IPS-18a (cell line): Measurements from ENCODE around the gene XAB2.

Experiments used
- H3K27ac ChIP-seq: one replicate; pipeline ENCODE4 v1.5.1; 2013; ENCODE audit warnings: low read length
- H3K27me3 ChIP-seq: one replicate; pipeline ENCODE4 v1.6.1; 2013; ENCODE audit warnings: mild to moderate bottlenecking, low read length; ENCODE audit not compliant: control insufficient read depth, insufficient read depth
- H3K36me3 ChIP-seq: one replicate; pipeline ENCODE4 v1.6.1; 2013; ENCODE audit warnings: low read depth, low read length; ENCODE audit not compliant: control insufficient read depth
- H3K4me1 ChIP-seq: one replicate; pipeline ENCODE4 v1.6.1; 2013; ENCODE audit warnings: low read depth, low read length; ENCODE audit not compliant: control insufficient read depth
- H3K4me3 ChIP-seq: one replicate; pipeline ENCODE4 v1.5.1; 2013; ENCODE audit warnings: low read length
- H3K9ac ChIP-seq: one replicate; pipeline ENCODE4 v1.6.1; 2013; ENCODE audit warnings: mild to moderate bottlenecking, low read length, moderate library complexity
- H3K9me3 ChIP-seq: one replicate; pipeline ENCODE4 v1.6.1; 2013; ENCODE audit warnings: low read depth, low read length; ENCODE audit not compliant: control insufficient read depth

The XAB2 gene

GRCh38 chr19:7625763-7626372, 3.5 kb downstream of the XAB2 start:
- Histone ChIP-seq H3K27me3 (no peaks in the 10 kb centered on the region), H3K4me1 (peaks cover 4% of the 10 kb centered on the region), H3K36me3 (peaks cover 19% of the 10 kb centered on the region), H3K27ac (no peak overlapping the region), H3K4me3 (no peak overlapping the region), H3K9ac (no peak overlapping the region), H3K9me3 (no peaks in the 10 kb centered on the region)

GRCh38 chr19:7624810-7625209, 4.5 kb downstream of the XAB2 start:
- Histone ChIP-seq H3K9me3 (no peaks in the 10 kb centered on the region), H3K4me1 (no peaks in the 10 kb centered on the region), H3K4me3 (no peak overlapping the region), H3K9ac (no peak overlapping the region), H3K27me3 (no peaks in the 10 kb centered on the region), H3K27ac (no peak overlapping the region), H3K36me3 (peaks cover 29% of the 10 kb centered on the region)

GRCh38 chr19:7623725-7624603, 5.4 kb downstream of the XAB2 start:
- H3K36me3 ChIP-seq, result peaks cover 32% of the 10 kb centered on the region
- no peaks in the 10 kb centered on the region for H3K9me3 ChIP-seq

DNA sequence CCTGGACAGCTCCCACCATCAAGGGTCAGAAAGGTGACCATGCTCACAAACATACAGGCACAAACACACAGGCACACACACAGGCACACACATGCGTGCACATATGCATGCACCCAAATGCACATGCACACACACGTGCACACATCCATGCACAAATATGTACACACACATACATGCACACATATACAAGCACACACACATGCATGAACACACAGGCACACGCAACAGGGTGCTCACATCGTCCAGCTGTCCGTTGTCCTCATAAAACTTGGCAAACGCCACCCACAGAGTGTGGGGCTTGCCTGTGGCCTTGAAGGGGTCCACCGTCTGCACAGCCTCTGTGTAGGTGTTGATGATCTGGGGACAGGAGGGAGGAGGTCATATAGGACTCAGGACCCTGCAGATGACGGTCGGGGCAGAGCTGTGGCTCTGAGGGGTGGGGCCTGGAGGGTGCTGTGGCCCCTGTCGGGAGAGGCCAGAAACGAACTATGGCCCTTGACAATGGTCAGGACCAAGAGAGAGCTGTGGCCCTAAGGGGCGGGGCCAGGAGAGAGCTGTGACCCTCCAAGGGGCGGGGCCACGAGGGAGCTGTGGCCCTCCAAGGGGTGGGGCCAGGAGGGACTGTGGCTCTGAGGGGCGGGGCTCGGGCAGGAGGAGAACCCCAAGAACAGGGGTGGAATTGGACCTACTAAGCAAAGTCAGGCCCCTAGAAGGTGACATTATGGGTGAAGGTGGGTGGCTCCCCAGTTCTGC, 6.2 kb downstream of the XAB2 start:
- H3K4me3 ChIP-seq, result no peak overlapping the region
- H3K36me3 ChIP-seq, result peaks cover 32% of the 10 kb centered on the region
- no peaks in the 10 kb centered on the region for H3K4me1 ChIP-seq
- H3K27ac ChIP-seq, result no peak overlapping the region
- H3K27me3 ChIP-seq, result no peaks in the 10 kb centered on the region
- no peaks in the 10 kb centered on the region for H3K9me3 ChIP-seq
- H3K9ac ChIP-seq, result no peak overlapping the region

More at GRCh38 chr19:7623725-7624603, 5.4 kb downstream of the XAB2 start:
- no peak overlapping the region for H3K4me3 ChIP-seq
- no peak overlapping the region for H3K9ac ChIP-seq
- no peaks in the 10 kb centered on the region for H3K4me1 ChIP-seq
- H3K27ac ChIP-seq, result no peak overlapping the region
- no peaks in the 10 kb centered on the region for H3K27me3 ChIP-seq

DNA sequence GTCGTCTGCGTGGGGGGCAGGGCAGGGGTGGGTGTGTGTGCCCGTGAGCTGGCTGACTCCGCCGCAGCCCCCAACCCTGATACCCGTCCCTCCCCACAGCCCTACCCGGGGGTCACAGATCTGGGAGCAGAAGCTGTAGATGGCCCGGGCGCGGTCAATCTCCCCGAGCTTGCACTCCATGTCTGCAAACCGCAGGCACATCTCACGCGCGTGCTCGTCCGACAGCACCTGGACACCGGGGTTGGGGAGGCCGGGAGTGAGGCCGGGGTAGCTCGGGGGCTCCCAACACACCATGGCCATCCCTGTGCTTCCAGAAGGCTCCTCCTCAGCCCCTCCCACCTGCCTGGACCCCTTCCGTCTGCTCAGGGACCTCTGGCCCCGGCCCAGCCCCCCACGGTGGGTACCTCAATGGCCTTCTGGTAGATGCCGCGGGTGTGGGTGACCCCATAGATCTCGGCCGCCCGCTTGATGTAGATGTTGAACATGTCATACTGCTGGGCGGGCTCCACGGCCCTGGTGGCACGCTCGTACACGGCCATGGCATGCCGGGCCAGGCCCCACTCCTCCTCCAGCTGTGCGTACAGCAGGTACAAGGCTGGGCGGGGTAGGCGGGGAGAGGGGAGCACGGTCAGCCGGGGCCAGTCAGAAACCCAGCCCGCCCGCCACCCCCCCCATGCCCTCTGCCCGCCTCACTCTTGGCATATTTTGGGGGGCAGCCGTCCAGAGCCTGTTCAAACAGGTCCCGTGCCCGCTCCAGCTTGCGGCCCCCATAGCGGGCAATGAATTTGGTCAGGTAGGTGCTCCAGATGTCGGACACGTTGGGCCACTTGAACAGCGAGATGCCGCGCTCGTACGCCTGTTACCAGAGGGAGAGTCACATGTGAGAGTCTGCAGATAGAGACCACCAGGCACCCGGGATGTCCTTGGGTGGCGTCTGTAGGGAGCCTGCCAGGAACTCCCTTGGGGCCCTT, 8.6 kb downstream of the XAB2 start:
- Histone ChIP-seq H3K4me3 (no peak overlapping the region), H3K36me3 (peaks cover 39% of the 10 kb centered on the region), H3K4me1 (no peaks in the 10 kb centered on the region), H3K9ac (no peak overlapping the region), H3K27me3 (no peaks in the 10 kb centered on the region), H3K27ac (no peak overlapping the region), H3K9me3 (no peaks in the 10 kb centered on the region)

GRCh38 chr19:7619671-7620441, 9.5 kb downstream of the XAB2 start:
- H3K27ac ChIP-seq, result no peak overlapping the region
- H3K36me3 ChIP-seq, result peaks cover 39% of the 10 kb centered on the region
- no peak overlapping the region for H3K9ac ChIP-seq
- no peaks in the 10 kb centered on the region for H3K9me3 ChIP-seq
- no peaks in the 10 kb centered on the region for H3K27me3 ChIP-seq
- no peaks in the 10 kb centered on the region for H3K4me1 ChIP-seq
- H3K4me3 ChIP-seq, result no peak overlapping the region

DNA sequence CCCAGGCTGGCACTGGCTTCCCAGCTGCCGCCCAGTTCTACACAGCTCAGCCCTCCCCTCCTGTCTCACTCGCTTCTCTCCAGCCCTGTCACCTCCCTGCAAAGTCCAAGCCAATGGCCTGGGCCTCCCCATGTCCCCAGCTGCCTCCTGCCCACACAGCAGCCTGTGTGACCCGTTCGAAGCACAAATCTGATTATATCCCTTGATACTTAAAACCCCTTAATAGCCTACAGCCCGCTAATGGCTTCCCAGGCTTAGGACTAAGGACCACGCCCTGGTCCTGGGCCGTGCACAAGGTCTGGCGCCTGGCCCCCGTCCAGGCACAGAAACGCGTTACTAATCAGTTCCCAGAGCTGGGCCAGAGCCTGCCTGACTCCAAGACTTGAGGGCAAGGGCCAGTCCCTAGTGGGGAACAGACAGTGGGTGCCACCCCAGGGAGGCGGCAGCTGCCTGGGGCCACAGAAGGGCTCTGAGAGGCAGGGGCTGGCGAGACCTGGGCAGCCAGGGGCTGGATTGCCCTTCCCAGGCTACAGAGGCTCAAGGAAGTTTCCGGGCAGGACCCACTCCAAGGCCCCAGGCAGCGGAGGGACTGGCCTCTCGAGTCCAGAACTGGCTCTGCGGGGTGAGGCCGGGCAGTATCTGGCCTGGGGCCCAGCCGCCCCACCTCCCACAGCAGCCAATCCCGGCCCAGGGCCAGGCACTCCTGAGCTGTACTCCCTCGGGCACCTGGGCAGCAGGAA, 10.4 kb downstream of the XAB2 start:
- Histone ChIP-seq H3K36me3 (peaks cover 39% of the 10 kb centered on the region), H3K27ac (no peak overlapping the region), H3K9ac (no peak overlapping the region)

DNA sequence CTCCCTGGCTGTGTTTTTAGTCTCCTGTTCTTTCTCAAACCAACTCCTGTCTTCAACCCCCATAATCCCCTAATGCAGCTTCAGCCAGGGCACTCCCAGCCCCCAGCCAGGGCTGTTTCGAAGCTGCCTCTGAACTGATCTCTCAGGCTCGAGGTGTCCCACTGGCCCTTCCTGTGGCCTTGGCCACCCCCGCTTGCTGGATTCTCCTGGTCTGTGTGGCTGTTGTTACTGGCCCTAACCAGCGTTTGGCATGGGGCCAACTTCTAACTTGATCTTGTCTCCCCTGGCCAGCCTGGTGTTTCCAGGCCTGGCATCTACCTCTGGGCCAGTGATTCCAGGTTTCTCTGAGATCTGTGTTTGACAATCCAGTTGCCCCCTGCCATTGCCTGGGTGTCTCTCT, 11.0 kb downstream of the XAB2 start:
- Histone ChIP-seq H3K27me3 (no peaks in the 10 kb centered on the region), H3K4me1 (no peaks in the 10 kb centered on the region), H3K9me3 (no peaks in the 10 kb centered on the region), H3K27ac (no peak overlapping the region), H3K36me3 (peaks cover 39% of the 10 kb centered on the region), H3K9ac (no peak overlapping the region), H3K4me3 (no peak overlapping the region)

More for the DNA sequence above, 10.4 kb downstream of the XAB2 start:
- no peaks in the 10 kb centered on the region for H3K27me3 ChIP-seq
- H3K4me3 ChIP-seq, result no peak overlapping the region
- H3K9me3 ChIP-seq, result no peaks in the 10 kb centered on the region
- no peaks in the 10 kb centered on the region for H3K4me1 ChIP-seq

DNA sequence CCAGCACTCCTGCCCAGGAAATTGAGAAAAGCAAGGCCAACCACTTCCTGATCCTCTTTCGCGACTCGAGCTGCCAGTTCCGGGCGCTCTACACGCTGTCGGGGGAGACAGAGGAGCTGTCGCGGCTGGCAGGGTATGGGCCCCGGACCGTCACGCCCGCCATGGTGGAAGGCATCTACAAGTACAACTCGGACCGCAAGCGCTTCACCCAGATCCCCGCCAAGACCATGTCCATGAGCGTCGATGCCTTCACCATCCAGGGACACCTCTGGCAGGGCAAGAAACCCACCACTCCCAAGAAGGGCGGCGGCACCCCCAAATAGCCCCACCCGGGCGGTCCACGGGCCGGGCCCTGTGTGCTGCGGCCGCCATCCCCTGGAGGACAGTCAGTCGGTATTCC, 11.6 kb downstream of the XAB2 start:
- Histone ChIP-seq H3K36me3 (peaks cover 35% of the 10 kb centered on the region), H3K9me3 (no peaks in the 10 kb centered on the region), H3K4me1 (no peaks in the 10 kb centered on the region), H3K27me3 (no peaks in the 10 kb centered on the region), H3K27ac (no peak overlapping the region), H3K4me3 (no peak overlapping the region), H3K9ac (no peak overlapping the region)

DNA sequence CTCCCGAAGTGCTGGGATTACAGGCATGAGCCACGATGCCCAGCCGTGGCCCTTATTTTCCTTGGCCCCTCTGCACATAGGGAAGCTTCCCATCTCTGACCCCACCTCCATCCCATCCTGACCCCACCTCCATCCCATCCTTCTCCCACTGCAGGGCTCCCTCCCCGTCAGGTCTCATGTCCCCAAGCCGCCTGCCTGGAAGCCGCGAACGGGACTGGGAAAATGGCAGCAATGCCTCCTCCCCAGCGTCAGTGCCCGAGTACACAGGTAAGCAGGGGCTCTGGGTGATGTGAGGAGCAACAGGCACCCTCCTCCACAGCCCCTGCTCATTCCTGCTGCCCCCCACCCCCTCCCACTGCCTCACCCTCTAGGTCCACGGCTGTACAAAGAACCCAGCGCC, 12.2 kb downstream of the XAB2 start:
- no peaks in the 10 kb centered on the region for H3K27me3 ChIP-seq
- H3K9ac ChIP-seq, result no peak overlapping the region
- H3K9me3 ChIP-seq, result no peaks in the 10 kb centered on the region
- peaks cover 31% of the 10 kb centered on the region for H3K36me3 ChIP-seq
- no peak overlapping the region for H3K4me3 ChIP-seq
- no peak overlapping the region for H3K27ac ChIP-seq
- H3K4me1 ChIP-seq, result no peaks in the 10 kb centered on the region
